Measurements from ENCODE around the gene EML3.
"Not testable (repeated sequence)": the region's sequence is repeated elsewhere in the genome, so short reads cannot be mapped to it uniquely, and the experiment has no call there.

The EML3 gene

GRCh38 chr11:62646825-62647608 is 34.4 kb upstream of the EML3 start:
- no peaks in the 10 kb centered on the region for H3K9me3 ChIP-seq (ENCODE audit: control insufficient read depth, low read length)
- no peak for DNase-seq (ENCODE audit: low read depth)
- no peaks in the 10 kb centered on the region for H3K27me3 ChIP-seq (replicated peaks; ENCODE audit: control insufficient read depth, insufficient read depth, low read length)
- H3K9ac ChIP-seq (ENCODE audit: low read length), result peak overlapping the region; percentile 67
- peak overlapping the region; percentile 55 for H3K4me3 ChIP-seq (ENCODE audit: low read length)
- H3K4me1 ChIP-seq (ENCODE audit: control insufficient read depth, insufficient read depth, low read length), result peaks cover 36% of the 10 kb centered on the region
- peaks cover 31% of the 10 kb centered on the region for H3K36me3 ChIP-seq (ENCODE audit: control insufficient read depth, insufficient read depth, low read length, severe bottlenecking)

- H3K27me3 ChIP-seq (replicated peaks; ENCODE audit: control insufficient read depth, insufficient read depth, low read length), result no peaks in the 10 kb centered on the region
- peak within 1 kb of the TSS; percentile 99 for H3K9ac ChIP-seq (ENCODE audit: low read length)
- H3K36me3 ChIP-seq (ENCODE audit: control insufficient read depth, insufficient read depth, low read length, severe bottlenecking), result peaks cover 31% of the 10 kb centered on the region
- peak; percentile 100 for DNase-seq (ENCODE audit: low read depth)
- H3K9me3 ChIP-seq (ENCODE audit: control insufficient read depth, low read length), result no peaks in the 10 kb centered on the region
- peak within 1 kb of the TSS; percentile 95 for H3K4me3 ChIP-seq (ENCODE audit: low read length)
- peaks cover 30% of the 10 kb centered on the region for H3K4me1 ChIP-seq (ENCODE audit: control insufficient read depth, insufficient read depth, low read length)
These were observed 33.6 kb upstream of the EML3 start, which contains the start of gene GANAB for GRCh38 chr11:62645946-62646824. Gene GANAB, minus strand, starts transcription at chr11:62646613. Its CDS starts 14 bp downstream, at chr11:62646599.

GRCh38 chr11:62645671-62645945 is 33.0 kb upstream of the EML3 start:
- H3K36me3 ChIP-seq (ENCODE audit: control insufficient read depth, insufficient read depth, low read length, severe bottlenecking), result peaks cover 31% of the 10 kb centered on the region
- H3K27me3 ChIP-seq (replicated peaks; ENCODE audit: control insufficient read depth, insufficient read depth, low read length), result no peaks in the 10 kb centered on the region
- no peak for DNase-seq (ENCODE audit: low read depth)
- no peaks in the 10 kb centered on the region for H3K9me3 ChIP-seq (ENCODE audit: control insufficient read depth, low read length)
- peak overlapping the region; percentile 99 for H3K9ac ChIP-seq (ENCODE audit: low read length)
- peak overlapping the region; percentile 95 for H3K4me3 ChIP-seq (ENCODE audit: low read length)
- peaks cover 30% of the 10 kb centered on the region for H3K4me1 ChIP-seq (ENCODE audit: control insufficient read depth, insufficient read depth, low read length)

GRCh38 chr11:62644220-62644619 is 31.6 kb upstream of the EML3 start:
- DNase-seq (ENCODE audit: low read depth), result no peak
- Histone ChIP-seq H3K4me1 (ENCODE audit: control insufficient read depth, insufficient read depth, low read length) (peaks cover 30% of the 10 kb centered on the region), H3K4me3 (ENCODE audit: low read length) (no peak overlapping the region), H3K9ac (ENCODE audit: low read length) (peak overlapping the region; percentile 99), H3K36me3 (ENCODE audit: control insufficient read depth, insufficient read depth, low read length, severe bottlenecking) (peaks cover 30% of the 10 kb centered on the region), H3K27me3 (replicated peaks; ENCODE audit: control insufficient read depth, insufficient read depth, low read length) (no peaks in the 10 kb centered on the region), H3K9me3 (ENCODE audit: control insufficient read depth, low read length) (no peaks in the 10 kb centered on the region)

GRCh38 chr11:62632492-62632891 is 19.9 kb upstream of the EML3 start:
- no peaks in the 10 kb centered on the region for H3K27me3 ChIP-seq (replicated peaks; ENCODE audit: control insufficient read depth, insufficient read depth, low read length)
- no peak overlapping the region for H3K4me3 ChIP-seq (ENCODE audit: low read length)
- no peak for DNase-seq (ENCODE audit: low read depth)
- H3K36me3 ChIP-seq (ENCODE audit: control insufficient read depth, insufficient read depth, low read length, severe bottlenecking), result peaks cover 97% of the 10 kb centered on the region
- no peaks in the 10 kb centered on the region for H3K9me3 ChIP-seq (ENCODE audit: control insufficient read depth, low read length)
- no peak overlapping the region for H3K9ac ChIP-seq (ENCODE audit: low read length)
- H3K4me1 ChIP-seq (ENCODE audit: control insufficient read depth, insufficient read depth, low read length), result no peaks in the 10 kb centered on the region

- H3K9me3 ChIP-seq (ENCODE audit: control insufficient read depth, low read length), result no peaks in the 10 kb centered on the region
- no peak overlapping the region for H3K9ac ChIP-seq (ENCODE audit: low read length)
- no peaks in the 10 kb centered on the region for H3K27me3 ChIP-seq (replicated peaks; ENCODE audit: control insufficient read depth, insufficient read depth, low read length)
- no peak for DNase-seq (ENCODE audit: low read depth)
- H3K4me3 ChIP-seq (ENCODE audit: low read length), result no peak overlapping the region
- peaks cover 1% of the 10 kb centered on the region for H3K4me1 ChIP-seq (ENCODE audit: control insufficient read depth, insufficient read depth, low read length)
- peaks cover 78% of the 10 kb centered on the region for H3K36me3 ChIP-seq (ENCODE audit: control insufficient read depth, insufficient read depth, low read length, severe bottlenecking)
These were observed 15.1 kb upstream of the EML3 start for GRCh38 chr11:62627713-62628112.

- Histone ChIP-seq H3K36me3 (ENCODE audit: control insufficient read depth, insufficient read depth, low read length, severe bottlenecking) (peaks cover 27% of the 10 kb centered on the region), H3K9me3 (ENCODE audit: control insufficient read depth, low read length) (no peaks in the 10 kb centered on the region), H3K4me3 (ENCODE audit: low read length) (peak overlapping the region; percentile 93), H3K9ac (ENCODE audit: low read length) (peak overlapping the region; percentile 97), H3K4me1 (ENCODE audit: control insufficient read depth, insufficient read depth, low read length) (peaks cover 22% of the 10 kb centered on the region), H3K27me3 (replicated peaks; ENCODE audit: control insufficient read depth, insufficient read depth, low read length) (no peaks in the 10 kb centered on the region)
- DNase-seq (ENCODE audit: low read depth), result no peak
These were observed 10.0 kb upstream of the EML3 start for GRCh38 chr11:62622476-62623089.

GRCh38 chr11:62621567-62622470 is 9.2 kb upstream of the EML3 start, which contains the start of gene B3GAT3:
Gene B3GAT3, minus strand, starts transcription at chr11:62621986. Its CDS starts 39 bp downstream, at chr11:62621947.
- Histone ChIP-seq H3K4me3 (ENCODE audit: low read length) (peak within 1 kb of the TSS; percentile 93), H3K4me1 (ENCODE audit: control insufficient read depth, insufficient read depth, low read length) (peaks cover 22% of the 10 kb centered on the region), H3K27me3 (replicated peaks; ENCODE audit: control insufficient read depth, insufficient read depth, low read length) (no peaks in the 10 kb centered on the region), H3K9ac (ENCODE audit: low read length) (peak within 1 kb of the TSS; percentile 97), H3K36me3 (ENCODE audit: control insufficient read depth, insufficient read depth, low read length, severe bottlenecking) (peaks cover 22% of the 10 kb centered on the region), H3K9me3 (ENCODE audit: control insufficient read depth, low read length) (no peaks in the 10 kb centered on the region)
- peak; percentile 99 for DNase-seq (ENCODE audit: low read depth)

- Histone ChIP-seq H3K9me3 (ENCODE audit: control insufficient read depth, low read length) (no peaks in the 10 kb centered on the region), H3K27me3 (replicated peaks; ENCODE audit: control insufficient read depth, insufficient read depth, low read length) (no peaks in the 10 kb centered on the region), H3K4me1 (ENCODE audit: control insufficient read depth, insufficient read depth, low read length) (peaks cover 22% of the 10 kb centered on the region), H3K9ac (ENCODE audit: low read length) (peak overlapping the region; percentile 97), H3K4me3 (ENCODE audit: low read length) (peak overlapping the region; percentile 93), H3K36me3 (ENCODE audit: control insufficient read depth, insufficient read depth, low read length, severe bottlenecking) (peaks cover 19% of the 10 kb centered on the region)
- no peak for DNase-seq (ENCODE audit: low read depth)
These were observed 8.5 kb upstream of the EML3 start for GRCh38 chr11:62621027-62621566.

- not testable (repeated sequence) for H3K4me3 ChIP-seq (ENCODE audit: low read length); H3K9ac ChIP-seq (ENCODE audit: low read length); H3K9me3 ChIP-seq (ENCODE audit: control insufficient read depth, low read length); H3K27me3 ChIP-seq (replicated peaks; ENCODE audit: control insufficient read depth, insufficient read depth, low read length); DNase-seq (ENCODE audit: low read depth)
- H3K36me3 ChIP-seq (ENCODE audit: control insufficient read depth, insufficient read depth, low read length, severe bottlenecking), result peaks cover 12% of the 10 kb centered on the region
- H3K4me1 ChIP-seq (ENCODE audit: control insufficient read depth, insufficient read depth, low read length), result peaks cover 18% of the 10 kb centered on the region
These were observed 4.4 kb upstream of the EML3 start for GRCh38 chr11:62616957-62617356.

All from adipocyte (in vitro differentiated cells).